Left ventricle myocardium inferior (tissue), 1 donor: ENCODE measurements around the gene TRAF3IP1. TPM values are rescaled to one million over a fixed set of nuclear protein-coding genes. Genes with fewer than 3 reads are reported as not detected.

Experiments
- DNase-seq: peaks from one replicate; pipeline ENCODE4 v3.0.0-alpha.2; 2020
- H3K27ac ChIP-seq: fragments of 200-600 bp; replicated peaks from 2 replicates; pipeline ENCODE4 v1.8.0; 2021
- H3K27me3 ChIP-seq: fragments of 200-600 bp; 2 replicates; pipeline ENCODE4 v1.8.0; 2021; ENCODE audit warnings: low read depth
- H3K36me3 ChIP-seq: fragments of 200-600 bp; 2 replicates; pipeline ENCODE4 v1.8.0; 2021
- H3K4me1 ChIP-seq: fragments of 200-600 bp; 2 replicates; pipeline ENCODE4 v1.8.0; 2021
- H3K4me3 ChIP-seq: fragments of 200-600 bp; 2 replicates; pipeline ENCODE4 v1.8.0; 2021; ENCODE audit warnings: mild to moderate bottlenecking, moderate library complexity
- H3K9me3 ChIP-seq: fragments of 200-600 bp; replicated peaks from 2 replicates; pipeline ENCODE4 v1.8.0; 2021
- intact Hi-C: fragments of 100-400 bp; cut with micrococcal nuclease; formaldehyde crosslinking; loops from one replicate; pipeline ENCODE4 v1.11.0; 2022
- total RNA-seq: library from RNA; stranded (reverse); fragmentation: NEBNext Ultra II Directional; extraction: Animal tissue kit (Norgen Biotek cat#: 25700); gene quantifications from one replicate; pipeline ENCODE4 v1.2.1, GENCODE V29; 2021
- TF ChIP-seq, protein P1 (sequence below): fragments of 200-600 bp; IDR thresholded peaks from 2 replicates; pipeline ENCODE4 v1.8.0; 2021; ENCODE audit warnings: antibody characterized with exemption, mild to moderate bottlenecking, borderline replicate concordance
- donor health status: DM: no; HTN: yes; CAD: no; lungs with severe emphysema.

Gene TRAF3IP1
- total RNA-seq, 1 donor from 2014 or later, result 14.6 TPM

DNA sequence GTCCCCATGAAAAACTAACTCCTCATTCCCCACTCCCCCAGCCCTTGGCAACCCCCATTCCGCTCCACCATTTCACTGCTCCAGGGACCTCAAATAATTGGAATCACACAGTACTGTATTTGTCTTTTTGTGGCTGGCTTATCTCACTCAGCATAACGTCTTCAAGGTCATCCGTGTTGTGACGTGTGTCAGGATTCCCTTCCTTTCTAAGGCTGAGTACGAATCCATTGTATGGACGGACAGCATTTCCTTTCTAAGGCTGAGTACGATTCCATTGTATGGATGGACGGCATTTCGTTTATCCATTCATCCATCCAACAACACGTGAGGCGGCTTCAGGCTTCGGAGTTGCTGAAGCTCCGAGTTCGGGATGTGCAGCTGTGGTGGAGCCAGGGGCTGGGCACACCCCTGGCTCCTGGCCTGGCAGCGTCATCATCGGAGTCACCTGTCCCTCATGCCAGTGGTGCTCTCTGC lies 105.2 kb downstream of the TRAF3IP1 start:
- H3K36me3 ChIP-seq, result peaks cover 2% of the 10 kb centered on the region
- TF ChIP-seq, protein P1, sequence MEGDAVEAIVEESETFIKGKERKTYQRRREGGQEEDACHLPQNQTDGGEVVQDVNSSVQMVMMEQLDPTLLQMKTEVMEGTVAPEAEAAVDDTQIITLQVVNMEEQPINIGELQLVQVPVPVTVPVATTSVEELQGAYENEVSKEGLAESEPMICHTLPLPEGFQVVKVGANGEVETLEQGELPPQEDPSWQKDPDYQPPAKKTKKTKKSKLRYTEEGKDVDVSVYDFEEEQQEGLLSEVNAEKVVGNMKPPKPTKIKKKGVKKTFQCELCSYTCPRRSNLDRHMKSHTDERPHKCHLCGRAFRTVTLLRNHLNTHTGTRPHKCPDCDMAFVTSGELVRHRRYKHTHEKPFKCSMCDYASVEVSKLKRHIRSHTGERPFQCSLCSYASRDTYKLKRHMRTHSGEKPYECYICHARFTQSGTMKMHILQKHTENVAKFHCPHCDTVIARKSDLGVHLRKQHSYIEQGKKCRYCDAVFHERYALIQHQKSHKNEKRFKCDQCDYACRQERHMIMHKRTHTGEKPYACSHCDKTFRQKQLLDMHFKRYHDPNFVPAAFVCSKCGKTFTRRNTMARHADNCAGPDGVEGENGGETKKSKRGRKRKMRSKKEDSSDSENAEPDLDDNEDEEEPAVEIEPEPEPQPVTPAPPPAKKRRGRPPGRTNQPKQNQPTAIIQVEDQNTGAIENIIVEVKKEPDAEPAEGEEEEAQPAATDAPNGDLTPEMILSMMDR, result no peak
- H3K4me3 ChIP-seq, result peak overlapping the region; percentile 92
- H3K4me1 ChIP-seq, result peaks cover 59% of the 10 kb centered on the region
- H3K27ac ChIP-seq, result peak overlapping the region; percentile 92
- intact Hi-C loops, result no loop called here
- H3K9me3 ChIP-seq, result peaks cover 8% of the 10 kb centered on the region
- H3K27me3 ChIP-seq, result peaks cover 49% of the 10 kb centered on the region
- DNase-seq, result no peak

DNA sequence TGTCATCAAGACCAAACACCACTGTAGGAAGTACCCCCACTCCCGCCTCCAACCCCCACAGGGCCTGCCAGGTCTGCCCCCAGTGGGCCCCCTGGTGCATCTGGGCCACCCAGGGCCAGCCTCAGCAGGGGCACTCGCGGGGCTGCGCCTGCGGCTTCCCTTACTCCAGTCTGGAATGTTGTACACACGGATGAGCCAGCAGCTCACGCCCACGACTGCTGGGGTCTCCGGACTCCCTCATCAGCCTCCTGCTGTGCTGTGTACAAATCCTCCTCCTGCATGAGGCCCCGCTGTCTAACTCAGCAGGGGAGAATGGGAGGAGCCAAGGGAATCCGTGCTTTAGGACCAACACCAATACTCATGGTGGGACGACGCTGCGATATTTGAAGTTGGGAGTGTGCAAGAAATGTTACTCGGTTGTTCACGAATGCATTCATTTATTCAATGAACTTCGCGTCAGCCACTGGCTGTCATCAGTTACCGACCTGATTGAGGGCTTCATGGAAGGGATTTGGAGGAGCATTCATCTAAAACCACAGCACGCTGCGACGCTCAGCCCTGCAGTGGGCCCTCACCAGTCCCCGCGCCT lies 105.8 kb downstream of the TRAF3IP1 start:
- TF ChIP-seq, protein P1, result no peak
- DNase-seq, result no peak
- Histone ChIP-seq H3K36me3 (peaks cover 8% of the 10 kb centered on the region), H3K27ac (peak overlapping the region; percentile 92), H3K9me3 (peaks cover 13% of the 10 kb centered on the region), H3K4me1 (peaks cover 54% of the 10 kb centered on the region), H3K27me3 (peaks cover 49% of the 10 kb centered on the region), H3K4me3 (peak overlapping the region; percentile 92)
- intact Hi-C loops, result no loop called here

DNA sequence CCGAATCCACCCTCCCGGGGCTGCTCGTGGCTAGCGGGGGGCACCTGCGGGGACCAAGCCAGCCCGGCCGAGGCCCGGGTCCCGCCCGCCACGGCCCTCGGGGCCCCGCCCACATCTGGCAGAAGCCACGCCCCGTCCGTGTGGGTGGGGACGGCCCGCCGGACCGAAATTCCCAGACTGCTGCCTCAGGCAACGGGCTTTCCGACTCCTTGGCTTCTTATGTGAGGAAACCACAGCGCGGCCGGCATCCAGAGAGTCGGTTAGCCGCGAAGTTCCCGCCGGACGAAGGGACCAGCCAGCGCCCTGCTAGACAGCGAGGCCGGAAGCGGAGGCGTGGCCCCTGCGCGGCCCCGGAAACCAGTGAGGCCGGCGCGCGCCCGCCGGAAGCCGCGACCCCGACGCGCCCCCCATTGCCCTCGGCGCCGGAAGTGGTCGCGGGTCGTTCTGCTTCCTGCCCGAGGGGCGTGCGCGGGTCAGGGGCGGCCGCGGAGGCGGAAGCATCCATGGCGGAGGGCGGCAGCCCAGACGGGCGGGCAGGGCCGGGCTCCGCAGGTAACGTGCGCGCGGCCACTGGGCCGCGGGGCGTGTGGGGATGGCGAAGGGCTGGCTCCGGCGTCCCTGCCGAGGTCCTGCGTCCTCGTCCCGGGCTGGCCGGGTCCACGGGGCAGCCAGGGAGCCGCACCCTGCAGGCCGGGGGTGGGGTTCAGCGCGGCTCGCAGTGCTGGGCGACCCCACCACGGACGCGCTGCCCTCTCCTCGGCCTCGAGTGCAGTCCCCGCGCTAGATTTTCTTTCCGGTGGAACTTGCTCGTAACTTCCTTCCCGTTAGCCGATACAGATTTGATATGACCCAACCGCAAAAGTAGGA lies 106.5 kb downstream of the TRAF3IP1 start, which contains the start of gene ASB1:
ASB1 (plus strand) TSS at position 360 of the 867 bp plus-strand sequence; CDS start at position 504, 144 bp downstream.
- H3K27me3 ChIP-seq, result peaks cover 48% of the 10 kb centered on the region
- peaks cover 9% of the 10 kb centered on the region for H3K36me3 ChIP-seq
- peak within 1 kb of the TSS; percentile 92 for H3K27ac ChIP-seq
- DNase-seq, result peak; percentile 79
- peaks cover 46% of the 10 kb centered on the region for H3K4me1 ChIP-seq
- peaks cover 16% of the 10 kb centered on the region for H3K9me3 ChIP-seq
- TF ChIP-seq, protein P1, result no peak
- H3K4me3 ChIP-seq, result peak within 1 kb of the TSS; percentile 92
- intact Hi-C loops, result no loop called here

DNA sequence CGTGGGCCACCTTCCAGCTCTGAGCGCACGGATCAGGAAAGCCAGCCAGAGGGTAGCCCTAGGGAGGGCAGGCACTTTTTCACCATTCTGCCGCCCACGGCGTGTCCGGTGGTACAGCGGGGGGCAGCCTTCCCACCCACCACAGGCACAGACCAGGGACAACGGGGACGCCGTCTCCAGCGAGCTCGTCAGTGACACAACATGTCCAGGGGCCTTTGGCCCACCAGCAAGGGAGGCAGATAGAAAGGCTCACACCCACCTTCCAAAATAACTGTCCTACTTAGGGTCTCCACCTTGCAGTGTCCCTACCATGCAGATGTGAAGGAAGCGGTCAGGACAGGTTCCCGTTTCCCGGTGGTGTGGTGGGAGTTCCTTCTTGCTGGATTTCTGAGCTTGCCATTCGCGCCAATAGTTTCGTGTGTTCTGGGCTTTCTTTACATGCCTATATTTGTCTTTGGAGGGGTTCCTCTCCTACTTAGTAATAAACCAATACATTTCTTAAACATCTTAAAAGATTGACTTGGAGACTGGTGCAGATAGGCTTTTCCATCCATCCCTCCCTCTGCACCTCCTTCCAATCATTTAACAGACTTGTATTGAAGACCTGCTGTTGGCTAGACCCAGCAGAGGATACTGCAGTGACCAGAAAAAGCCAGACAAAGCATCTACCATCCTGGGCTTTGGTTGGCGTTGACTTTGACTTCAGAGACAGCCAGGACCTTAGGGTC lies 107.3 kb downstream of the TRAF3IP1 start:
- Histone ChIP-seq H3K36me3 (peaks cover 9% of the 10 kb centered on the region), H3K27me3 (peaks cover 40% of the 10 kb centered on the region), H3K4me1 (peaks cover 38% of the 10 kb centered on the region), H3K4me3 (peak overlapping the region; percentile 92), H3K9me3 (peaks cover 16% of the 10 kb centered on the region), H3K27ac (peak overlapping the region; percentile 92)
- no peak for DNase-seq
- intact Hi-C loops, result no loop called here
- TF ChIP-seq, protein P1, result no peak

DNA sequence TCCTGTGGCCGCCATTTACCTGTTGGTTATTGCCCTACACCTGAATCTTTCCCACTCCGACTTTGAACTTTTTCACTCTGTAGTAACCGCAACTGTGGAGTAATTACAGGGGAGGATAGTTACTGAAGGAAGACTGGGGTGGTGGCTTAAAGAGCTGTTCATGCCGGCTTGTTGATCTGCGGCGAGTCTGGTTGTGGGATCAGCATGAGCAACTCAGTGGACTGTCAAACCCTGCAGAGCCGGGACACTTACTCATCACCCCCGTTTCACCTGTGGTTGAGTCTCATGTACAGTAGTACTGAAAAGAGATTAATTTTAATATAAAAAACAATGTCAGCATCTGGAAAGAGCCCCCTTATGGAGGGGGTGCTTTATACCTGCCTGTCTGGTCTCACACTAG lies 108.5 kb downstream of the TRAF3IP1 start:
- Histone ChIP-seq H3K4me1 (peaks cover 37% of the 10 kb centered on the region), H3K36me3 (peaks cover 16% of the 10 kb centered on the region), H3K4me3 (no peak overlapping the region), H3K9me3 (peaks cover 16% of the 10 kb centered on the region), H3K27ac (no peak overlapping the region), H3K27me3 (peaks cover 27% of the 10 kb centered on the region)
- no peak for DNase-seq
- intact Hi-C loops, result no loop called here
- TF ChIP-seq, protein P1, result no peak
